K562 (cell line): ENCODE results near the gene USF2. TPM values are rescaled to one million over a fixed set of nuclear protein-coding genes. Genes with fewer than 3 reads are reported as not detected.

Experiments used
- ATAC-seq: fragments of 200-7000 bp; cut with Tn5 transposase; 3 replicates; pipeline ENCODE4 v1.9.1; 2020; ENCODE audit warnings: moderate library complexity
- BruUV-seq: library from RNA; stranded (reverse); fragments of 400-500 nt; replicated peaks from 2 replicates; lab custom pipeline; 2021; lab: Mats Ljungman, UMichigan
- CTCF ChIA-PET: fragments of 300-600 bp; formaldehyde crosslinking; extraction: SDS; loops from one replicate; lab custom pipeline; 2021; ENCODE audit warnings: low intra/inter-chr PET ratio; lab: Yijun Ruan, JAX
- POLR2A ChIA-PET: fragments of 300-600, 350-650 bp; sonication (Branson Sonifier 250); formaldehyde crosslinking; extraction: SDS; loops from one replicate; lab custom pipeline; 2021; ENCODE audit warnings: antibody characterized with exemption, inconsistent platforms; lab: Yijun Ruan, JAX
- DNase-seq, 4 experiments: peaks; one replicate each; pipeline versions ENCODE4 v3.0.0 to v3.0.0-alpha.2; 2011 to 2018; ENCODE audit warnings: low spot score in 3 of 4, mixed read lengths in 3 of 4; ENCODE audit errors: extremely low read depth in 1 of 4
- FAIRE-seq: peaks from 2 replicates; lab custom pipeline; 2011; peaks lifted over from hg19 to GRCh38; lab: Jason Lieb, UNC
- H2AFZ ChIP-seq: 2 replicates; pipeline ENCODE4 v1.6.0; 2011; ENCODE audit warnings: low read depth, low read length, control low read depth, inconsistent platforms
- H3K27ac ChIP-seq: fragments of 200-600 bp; 3 replicates; pipeline ENCODE4 v1.8.0; 2011; ENCODE audit warnings: low read depth, mild to moderate bottlenecking, control low read depth, inconsistent platforms, low read length, moderate library complexity, mixed read lengths; ENCODE audit errors: extremely low read depth
- H3K27me3 ChIP-seq, 2 experiments: fragments of 300-600 bp in 1 of 2; 2 replicates in 1 of 2; 3 replicates in 1 of 2; pipeline versions ENCODE4 v1.6.0 to v1.8.0; 2011; ENCODE audit warnings: inconsistent platforms in 2 of 2, low read length in 2 of 2, mild to moderate bottlenecking in 1 of 2, mixed read lengths in 1 of 2, moderate library complexity in 1 of 2; ENCODE audit not compliant: control insufficient read depth in 2 of 2, insufficient read depth in 2 of 2
- H3K36me3 ChIP-seq: fragments of 300-600 bp; 3 replicates; pipeline ENCODE4 v1.8.0; 2011; ENCODE audit warnings: mild to moderate bottlenecking, low read length, inconsistent platforms; ENCODE audit not compliant: control insufficient read depth, insufficient read depth
- H3K4me1 ChIP-seq, 2 experiments: fragments of 200-600 bp in 1 of 2; replicated peaks in 1 of 2; 2 replicates in 1 of 2; 3 replicates in 1 of 2; pipeline versions ENCODE4 v1.5.1 to v1.8.0; 2011; ENCODE audit warnings: inconsistent platforms in 2 of 2, low read length in 2 of 2, mild to moderate bottlenecking in 1 of 2, mixed read lengths in 1 of 2, moderate library complexity in 1 of 2; ENCODE audit not compliant: control insufficient read depth in 2 of 2, insufficient read depth in 2 of 2
- H3K4me2 ChIP-seq: 2 replicates; pipeline ENCODE4 v1.6.1; 2011; ENCODE audit warnings: low read length, control low read depth, inconsistent platforms, mixed read lengths; ENCODE audit not compliant: insufficient read depth
- H3K4me3 ChIP-seq: fragments of 200-600 bp; sonication (generic), shearing (Covaris generic); 2 replicates; pipeline ENCODE4 v1.5.1; 2016; ENCODE audit warnings: control low read depth, inconsistent platforms
- H3K79me2 ChIP-seq: fragments of 200-600 bp; 3 replicates; pipeline ENCODE4 v1.8.0; 2011; ENCODE audit warnings: low read length, inconsistent platforms; ENCODE audit not compliant: control insufficient read depth, insufficient read depth
- H3K9ac ChIP-seq, 2 experiments: 2 replicates each; pipeline versions ENCODE4 v1.6.0 to v1.6.1; 2011; ENCODE audit warnings: low read depth in 2 of 2, low read length in 2 of 2, control low read depth in 1 of 2, inconsistent platforms in 1 of 2, mild to moderate bottlenecking in 1 of 2, mixed read lengths in 1 of 2; ENCODE audit not compliant: insufficient read depth in 1 of 2
- H3K9me1 ChIP-seq: one replicate; pipeline ENCODE4 v1.6.0; 2011; ENCODE audit warnings: inconsistent platforms, mild to moderate bottlenecking, low read length, moderate library complexity; ENCODE audit not compliant: control insufficient read depth, insufficient read depth
- H3K9me3 ChIP-seq: replicated peaks from 2 replicates; pipeline ENCODE4 v1.5.1; 2011; ENCODE audit warnings: low read depth, low read length, inconsistent platforms; ENCODE audit not compliant: control insufficient read depth, insufficient read depth
- H4K20me1 ChIP-seq: replicated peaks from 2 replicates; pipeline ENCODE4 v1.6.1; 2011; ENCODE audit warnings: low read length, inconsistent platforms, mixed read lengths; ENCODE audit not compliant: control insufficient read depth, insufficient read depth
- ARHGAP35 ChIP-seq: fragments of 450-650 bp; IDR thresholded peaks from 2 replicates; pipeline ENCODE4 v1.6.1; 2018; ENCODE audit not compliant: partially characterized antibody
- EHMT2 ChIP-seq: fragments of 450-650 bp; IDR thresholded peaks from 2 replicates; pipeline ENCODE4 v1.6.1; 2018; ENCODE audit warnings: antibody characterized with exemption
- ESRRB ChIP-seq: fragments of 250-450 bp; sonication (Bioruptor Pico); IDR thresholded peaks from 2 replicates; pipeline ENCODE4 v1.5.0; 2020; ENCODE audit warnings: mild to moderate bottlenecking, moderate library complexity, borderline replicate concordance
- GABPB1 ChIP-seq: sonication (generic); formaldehyde crosslinking; IDR thresholded peaks from 2 replicates; pipeline ENCODE4 v1.8.0; 2022; ENCODE audit warnings: mild to moderate bottlenecking, missing genetic modification reagents
- ILF3 ChIP-seq: fragments of 450-650 bp; IDR thresholded peaks from 2 replicates; pipeline ENCODE4 v1.6.1; 2018; ENCODE audit warnings: antibody characterized with exemption, mild to moderate bottlenecking, moderate library complexity, borderline replicate concordance
- ILK ChIP-seq: fragments of 450-650 bp; IDR thresholded peaks from 2 replicates; pipeline ENCODE4 v1.6.1; 2016; ENCODE audit warnings: missing genetic modification characterization, low read depth, mild to moderate bottlenecking, missing compliant biosample characterization, moderate library complexity, borderline replicate concordance
- MECOM ChIP-seq: fragments of 250-450 bp; sonication (Bioruptor Pico); IDR thresholded peaks from 2 replicates; pipeline ENCODE4 v1.8.0; 2022; ENCODE audit warnings: inconsistent platforms
- MTA1 ChIP-seq: fragments of 450-650 bp; IDR thresholded peaks from 2 replicates; pipeline ENCODE4 v1.6.1; 2017; ENCODE audit warnings: borderline replicate concordance
- NCOR1 ChIP-seq: fragments of 450-650 bp; IDR thresholded peaks from 2 replicates; pipeline ENCODE4 v1.6.1; 2016; ENCODE audit warnings: mild to moderate bottlenecking, moderate library complexity
- SMARCC2 ChIP-seq: fragments of 450-650 bp; IDR thresholded peaks from 2 replicates; pipeline ENCODE4 v1.6.1; 2017; ENCODE audit warnings: antibody characterized with exemption, moderate library complexity, mild to moderate bottlenecking, low read depth
- SRSF1 ChIP-seq: fragments of 200-400 bp; formaldehyde crosslinking; IDR thresholded peaks from 2 replicates; pipeline ENCODE4 v1.6.1; 2017; ENCODE audit warnings: mild to moderate bottlenecking, low read depth, low read length, moderate library complexity
- TCF3 ChIP-seq: sonication (generic); formaldehyde crosslinking; IDR thresholded peaks from 2 replicates; pipeline ENCODE4 v1.4.0; 2020; ENCODE audit warnings: mild to moderate bottlenecking, missing genetic modification reagents
- USF2 ChIP-seq: sonication (generic); formaldehyde crosslinking; IDR thresholded peaks from 2 replicates; pipeline ENCODE4 v1.5.0; 2020; ENCODE audit warnings: missing genetic modification reagents
- ZBTB43 ChIP-seq: sonication (generic); formaldehyde crosslinking; IDR thresholded peaks from 2 replicates; pipeline ENCODE4 v1.8.0; 2023; ENCODE audit warnings: mild to moderate bottlenecking, missing genetic modification reagents
- ZNF232 ChIP-seq: sonication (generic); formaldehyde crosslinking; IDR thresholded peaks from 2 replicates; pipeline ENCODE4 v1.8.0; 2022; ENCODE audit warnings: mild to moderate bottlenecking, missing genetic modification reagents
- ZNF24 ChIP-seq: fragments of 450-650 bp; IDR thresholded peaks from 2 replicates; pipeline ENCODE4 v1.6.1; 2016
- ZNF253 ChIP-seq: fragments of 250-450 bp; sonication (Bioruptor Pico); conservative IDR thresholded peaks from 2 replicates; pipeline ENCODE4 v1.6.1; 2021; ENCODE audit warnings: mild to moderate bottlenecking
- WGBS: fragments of 100-300 bp; shearing (Covaris generic); methylation state at CpG from one replicate; pipeline ENCODE4 v1.1.6; 2016; ENCODE audit warnings: low coverage, mixed read lengths; ENCODE audit not compliant: insufficient coverage; ENCODE audit errors: missing lambda C conversion rate; 5-methylcytosine and 5-hydroxymethylcytosine counted together
- in situ Hi-C: fragments of 300-500 bp; cut with MboI; formaldehyde crosslinking; loops from 4 replicates; pipeline ENCODE4 v1.15.0; 2018; ENCODE audit warnings: inconsistent platforms, mixed read lengths
- intact Hi-C: fragments of 100-400 bp; cut with micrococcal nuclease; formaldehyde crosslinking; loops from 2 replicates; pipeline ENCODE4 v1.14.2; 2022
- polyA plus RNA-seq, 8 experiments: library from polyadenylated mRNA; depleted of rRNA in 4 of 8; stranded (reverse) in 5 of 8; unstranded in 3 of 8; fragments of >200 nt; fragmentation: Nextera tagmentation in 2 of 8; fragmentation: Illumina TruSeq in 1 of 8; extraction: Ambion mirVana in 2 of 8; extraction: Trizol in 1 of 8; gene quantifications; 2 replicates each; pipeline versions ENCODE4 v1.2.1 to v1.2.3, GENCODE V29; 2011 to 2014; ENCODE audit warnings: inconsistent platforms in 1 of 8, missing spikeins in 1 of 8
- total RNA-seq, 7 experiments: library from RNA; depleted of rRNA in 6 of 7; stranded (reverse); fragments of >200 nt in 6 of 7; fragmentation: Illumina TruSeq in 2 of 7; extraction: Trizol in 2 of 7; gene quantifications; 2 replicates each; pipeline versions ENCODE4 v1.2.1 to v1.2.3, GENCODE V29; 2011 to 2021; ENCODE audit warnings: low replicate concordance in 1 of 7

USF2 gene
- total and polyA plus RNA-seq, 9 of the 15 experiments (the other 6 are each of a cell fraction or from before 2014, with no cell fraction given): 0.27 to 93.7 (median 58.4) TPM

GRCh38 chr19:35256566-35256965 is 12.2 kb upstream of the USF2 start:
- Histone ChIP-seq H3K4me3 (no peak overlapping the region), H3K9ac (no peak overlapping the region), H4K20me1 (no peaks in the 10 kb centered on the region), H3K9me3 (no peaks in the 10 kb centered on the region), H3K4me1 (peaks cover 0 to 12% of the 10 kb centered on the region in 2 experiments; a peak in 2 of 5 replicates), H3K27me3 (no peaks in the 10 kb centered on the region), H3K4me2 (no peak overlapping the region), H3K79me2 (peaks cover 17% of the 10 kb centered on the region), H2AFZ (no peak overlapping the region), H3K36me3 (peaks cover 82% of the 10 kb centered on the region; the same call in 2 of the 3 replicates), H3K27ac (no peak overlapping the region), H3K9me1 (no peaks in the 10 kb centered on the region)
- WGBS: 26% methylated on average over 2 of the region's 2 CpGs
- no peak for DNase-seq
- ChIA-PET POLR2A (interaction anchor here (0.6 to 5.9 kb wide), 5 partner anchors 9 to 249 kb away, joined by 3 to 31 read pairs (median 3); no protein-coding TSS in a partner anchor), CTCF (no interaction called here)
- ATAC-seq: no peak
- TF ChIP-seq MECOM (CRISPR knock-in tag): no peak
- TF ChIP-seq MTA1: no peak
- no peak for TF ChIP-seq ZNF232
- TF ChIP-seq ZNF24: peak; percentile 86
- in situ Hi-C loops: no loop called here
- FAIRE-seq: no peak
- BruUV-seq: no TSS peak
- intact Hi-C loops: no loop called here

GRCh38 chr19:35257113-35257461 is 11.7 kb upstream of the USF2 start:
- FAIRE-seq: no peak
- no peak for TF ChIP-seq TCF3
- TF ChIP-seq ARHGAP35: no peak
- TF ChIP-seq NCOR1: no peak
- no peak for TF ChIP-seq ESRRB (CRISPR knock-in tag)
- TF ChIP-seq ZNF253: no peak
- no peak for TF ChIP-seq ZBTB43
- no peak for TF ChIP-seq SRSF1
- no peak for TF ChIP-seq SMARCC2
- TF ChIP-seq ILF3: no peak
- TF ChIP-seq USF2 (CRISPR knock-in tag): no peak
- no peak for TF ChIP-seq EHMT2
- no peak for TF ChIP-seq GABPB1 (CRISPR knock-in tag)
- TF ChIP-seq ILK (tag): no peak

More at GRCh38 chr19:35257113-35257461, 11.7 kb upstream of the USF2 start:
- intact Hi-C loops (no loop called here), in situ Hi-C loops (no loop called here)
- Histone ChIP-seq H3K27me3 (no peaks in the 10 kb centered on the region), H3K9ac (peak overlapping the region in 1 of 2 experiments; percentile 47; a peak in 2 of 4 replicates), H3K9me1 (no peaks in the 10 kb centered on the region), H3K4me3 (no peak overlapping the region), H3K79me2 (peaks cover 14% of the 10 kb centered on the region; the same call in 2 of the 3 replicates), H3K4me2 (no peak overlapping the region), H3K4me1 (peaks cover 0 to 14% of the 10 kb centered on the region in 2 experiments; a peak in 2 of 5 replicates), H3K36me3 (peaks cover 84% of the 10 kb centered on the region; the same call in 2 of the 3 replicates), H2AFZ (no peak overlapping the region), H3K9me3 (no peaks in the 10 kb centered on the region), H3K27ac (no peak overlapping the region), H4K20me1 (no peaks in the 10 kb centered on the region)
- DNase-seq: peak in 1 of 4 experiments; percentile 5
- no TSS peak for BruUV-seq
- ATAC-seq: no peak
- POLR2A ChIA-PET: interaction anchor here (0.6 to 5.9 kb wide), 8 partner anchors 8 to 248 kb away, joined by 3 to 31 read pairs (median 3); no protein-coding TSS in a partner anchor
- CTCF ChIA-PET: no interaction called here
- WGBS: 73% methylated on average over 9 of the region's 9 CpGs
